ENCODE measurements around the gene HUNK. TPM values are rescaled to one million over a fixed set of nuclear protein-coding genes. Genes with fewer than 3 reads are reported as not detected.

Gene HUNK
- total RNA-seq, 1 donor from 2014 or later: 1.9 TPM

GRCh38 chr21:31893851-31894415, 21.1 kb downstream of the HUNK start:
- H3K27me3 ChIP-seq (ENCODE audit: low read depth): no peaks in the 10 kb centered on the region
- no peak overlapping the region for H3K27ac ChIP-seq
- intact Hi-C loops (cut with DNase I): no loop called here
- DNase-seq: no peak
- no peak for ATAC-seq
- no peak for TF ChIP-seq CTCF (IDR thresholded peaks at IDR 0.05)
- H3K9me3 ChIP-seq: no peaks in the 10 kb centered on the region
- no peak overlapping the region for H3K4me3 ChIP-seq
- peaks cover 6% of the 10 kb centered on the region for H3K4me1 ChIP-seq
- H3K36me3 ChIP-seq: no peaks in the 10 kb centered on the region

- H3K27ac ChIP-seq: no peak overlapping the region
- no peak for ATAC-seq
- H3K4me1 ChIP-seq: peaks cover 2% of the 10 kb centered on the region
- H3K9me3 ChIP-seq: no peaks in the 10 kb centered on the region
- no peak for TF ChIP-seq CTCF (IDR thresholded peaks at IDR 0.05)
- no peaks in the 10 kb centered on the region for H3K27me3 ChIP-seq (ENCODE audit: low read depth)
- intact Hi-C loops (cut with DNase I): no loop called here
- H3K4me3 ChIP-seq: no peak overlapping the region
- H3K36me3 ChIP-seq: no peaks in the 10 kb centered on the region
- DNase-seq: no peak
Measured at GRCh38 chr21:31894457-31894856, 21.6 kb downstream of the HUNK start.

GRCh38 chr21:31895077-31895835, 22.4 kb downstream of the HUNK start:
- no peaks in the 10 kb centered on the region for H3K4me1 ChIP-seq
- H3K36me3 ChIP-seq: no peaks in the 10 kb centered on the region
- intact Hi-C loops (cut with DNase I): no loop called here
- H3K27ac ChIP-seq: no peak overlapping the region
- H3K9me3 ChIP-seq: no peaks in the 10 kb centered on the region
- H3K27me3 ChIP-seq (ENCODE audit: low read depth): no peaks in the 10 kb centered on the region
- DNase-seq: no peak
- no peak overlapping the region for H3K4me3 ChIP-seq
- no peak for TF ChIP-seq CTCF (IDR thresholded peaks at IDR 0.05)
- ATAC-seq: peak in 1 of 2 donors; percentile 25

GRCh38 chr21:31896019-31896418, 23.2 kb downstream of the HUNK start:
- Histone ChIP-seq H3K36me3 (no peaks in the 10 kb centered on the region), H3K4me1 (no peaks in the 10 kb centered on the region), H3K9me3 (no peaks in the 10 kb centered on the region), H3K27me3 (ENCODE audit: low read depth) (no peaks in the 10 kb centered on the region), H3K27ac (no peak overlapping the region), H3K4me3 (no peak overlapping the region)
- no peak for TF ChIP-seq CTCF (IDR thresholded peaks at IDR 0.05)
- DNase-seq (no peak), ATAC-seq (no peak)
- intact Hi-C loops (cut with DNase I): no loop called here

GRCh38 chr21:31897311-31897710, 24.5 kb downstream of the HUNK start:
- no peak for ATAC-seq
- Histone ChIP-seq H3K36me3 (no peaks in the 10 kb centered on the region), H3K9me3 (no peaks in the 10 kb centered on the region), H3K27ac (no peak overlapping the region), H3K27me3 (ENCODE audit: low read depth) (no peaks in the 10 kb centered on the region), H3K4me1 (no peaks in the 10 kb centered on the region), H3K4me3 (no peak overlapping the region)
- DNase-seq: no peak
- no peak for TF ChIP-seq CTCF (IDR thresholded peaks at IDR 0.05)
- intact Hi-C loops (cut with DNase I): no loop called here
